Activated CD4-positive, CD25-positive, alpha-beta regulatory T cell (primary cell): Measurements from ENCODE around the gene SWT1.

ENCODE experiments used
- DNase-seq, 4 experiments: peaks; one replicate each; lab custom pipeline; 2025; lab: John Stamatoyannopoulos, UW

Gene SWT1, protein sequence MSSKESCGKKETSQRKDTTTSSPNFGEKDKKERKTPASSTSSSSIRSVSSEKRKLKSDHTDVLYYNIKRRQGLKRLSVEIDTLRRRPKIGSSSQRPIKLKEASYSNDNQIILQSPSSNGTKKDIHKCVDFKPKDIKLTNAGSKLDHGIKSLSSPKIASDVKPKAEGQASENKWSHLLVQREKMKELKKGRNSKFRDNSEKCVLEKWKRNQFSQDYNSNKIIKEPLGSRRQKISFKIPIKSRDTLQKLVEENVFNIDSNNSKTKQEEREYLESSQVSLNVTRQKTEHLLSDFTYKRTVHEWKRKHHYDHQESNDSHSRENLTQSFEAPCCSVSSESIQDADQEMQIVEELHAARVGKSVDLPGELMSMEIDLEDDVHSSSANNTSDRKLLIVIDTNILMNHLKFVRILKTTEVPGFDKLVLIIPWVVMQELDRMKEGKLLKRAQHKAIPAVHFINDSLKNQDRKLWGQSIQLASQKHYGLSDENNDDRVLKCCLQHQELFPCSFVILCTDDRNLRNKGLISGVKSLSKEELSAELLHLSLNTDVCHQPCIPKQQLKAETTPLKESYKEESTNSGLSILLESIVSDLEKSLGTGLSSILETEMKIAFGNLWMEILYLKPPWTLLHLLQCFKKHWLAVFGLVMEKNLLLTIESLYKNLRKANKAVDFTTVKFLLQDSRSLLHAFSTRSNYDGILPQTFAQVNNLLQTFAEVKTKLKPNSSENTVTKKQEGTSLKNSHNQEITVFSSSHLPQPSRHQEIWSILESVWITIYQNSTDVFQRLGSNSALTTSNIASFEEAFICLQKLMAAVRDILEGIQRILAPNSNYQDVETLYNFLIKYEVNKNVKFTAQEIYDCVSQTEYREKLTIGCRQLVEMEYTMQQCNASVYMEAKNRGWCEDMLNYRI

DNA sequence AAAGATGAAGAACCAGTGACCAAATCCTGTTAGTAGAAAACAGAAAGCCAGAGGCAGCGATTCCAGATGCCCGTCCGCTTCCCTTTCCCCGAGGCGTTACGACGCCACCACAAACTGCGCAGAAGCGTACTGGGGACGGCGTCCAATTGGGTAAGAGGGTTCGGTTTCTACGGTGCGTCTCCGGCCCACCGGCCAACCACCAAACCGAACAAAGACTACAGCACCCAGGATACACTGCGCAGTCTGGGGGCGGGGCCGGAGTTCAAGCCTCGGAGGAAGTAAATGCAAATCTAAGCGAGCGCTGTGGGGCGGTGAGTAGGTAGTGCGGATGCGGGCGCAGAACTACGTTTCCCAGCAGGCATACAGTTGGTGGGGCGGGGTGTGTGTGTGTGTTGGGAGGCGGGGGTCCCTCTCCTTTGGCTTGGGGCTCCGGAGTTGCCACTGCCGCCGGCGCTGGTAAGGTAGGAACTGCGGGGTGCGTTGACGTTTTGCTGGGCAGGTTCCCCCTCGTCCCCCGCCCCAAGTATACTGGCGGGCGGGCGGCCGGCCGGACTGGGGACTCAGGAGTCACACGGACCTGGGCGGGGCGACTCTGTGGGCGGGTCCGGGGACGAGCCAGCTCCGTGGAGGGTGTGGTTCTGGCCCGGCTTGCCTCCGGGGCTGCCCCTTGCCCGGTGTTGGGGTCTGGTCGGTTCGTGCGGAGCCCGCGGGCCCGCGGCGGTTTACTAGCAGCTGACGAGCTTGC lies at the start of gene SWT1, which contains the start of gene TRMT1L:
Gene SWT1, plus strand, starts transcription at position 314 of the 745 bp plus-strand sequence. CDS start 3,675 bp downstream, outside the sequence.
Gene TRMT1L, minus strand, starts transcription at position 100 of the 745 bp plus-strand sequence. CDS start 241 bp downstream, outside the sequence.
- peak; percentile 94 to 98 (median 96) for DNase-seq

DNA sequence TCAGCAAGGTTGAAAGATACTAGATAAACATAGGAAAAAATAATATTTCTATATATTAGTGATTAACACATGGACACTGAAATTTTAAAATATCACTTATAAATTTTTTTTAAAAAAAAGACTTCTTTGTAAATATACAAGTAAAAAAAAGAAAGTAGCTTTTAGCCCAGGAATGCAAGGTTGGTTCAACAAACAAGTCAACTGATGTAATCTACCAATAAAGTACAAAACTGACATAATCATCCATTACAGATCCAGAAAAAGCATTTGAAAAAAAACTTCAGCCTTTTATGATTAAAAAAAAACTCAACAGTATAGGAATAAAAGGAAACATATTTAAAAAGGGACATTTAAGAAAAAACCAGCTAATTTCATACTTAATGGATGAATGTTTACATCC lies 48.6 kb upstream of the SWT1 start:
- DNase-seq = no peak

DNA sequence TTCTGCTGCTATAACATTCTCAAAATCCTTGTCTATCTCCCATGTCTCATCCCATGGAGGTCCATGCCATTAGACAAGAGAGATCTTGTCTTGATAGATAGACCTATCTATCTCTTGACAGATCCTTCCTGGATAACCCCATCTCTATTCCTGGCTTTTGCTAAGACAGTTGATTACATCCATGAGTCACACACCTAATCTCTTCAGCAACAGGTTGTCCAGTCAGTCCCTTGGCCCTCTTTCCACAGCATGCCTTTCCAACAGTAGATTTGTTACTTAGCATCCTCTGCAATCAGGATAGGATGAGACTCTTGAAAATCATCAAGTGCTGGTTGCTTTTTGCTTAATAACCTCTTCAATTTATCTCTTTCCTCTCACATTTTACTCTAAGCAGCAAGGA lies 46.8 kb upstream of the SWT1 start:
- no peak for DNase-seq

DNA sequence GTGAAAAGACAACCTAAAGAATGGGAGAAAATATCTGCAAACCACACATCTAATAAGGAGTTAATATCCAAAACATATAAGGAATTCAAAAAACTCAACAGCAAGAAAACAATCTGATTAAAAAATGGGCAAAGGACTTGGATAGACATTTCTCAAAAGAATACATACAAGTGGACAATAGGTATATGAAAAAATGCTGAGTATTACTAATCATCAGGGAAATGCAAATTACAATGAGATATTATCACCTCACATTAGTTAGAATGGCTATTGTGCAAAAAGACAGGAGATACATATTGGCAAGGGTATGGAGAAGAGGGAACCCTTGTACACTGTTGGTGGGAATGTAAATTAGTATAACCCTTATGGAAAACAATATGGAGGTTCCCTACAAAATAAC lies 45.1 kb upstream of the SWT1 start:
- DNase-seq = no peak

DNA sequence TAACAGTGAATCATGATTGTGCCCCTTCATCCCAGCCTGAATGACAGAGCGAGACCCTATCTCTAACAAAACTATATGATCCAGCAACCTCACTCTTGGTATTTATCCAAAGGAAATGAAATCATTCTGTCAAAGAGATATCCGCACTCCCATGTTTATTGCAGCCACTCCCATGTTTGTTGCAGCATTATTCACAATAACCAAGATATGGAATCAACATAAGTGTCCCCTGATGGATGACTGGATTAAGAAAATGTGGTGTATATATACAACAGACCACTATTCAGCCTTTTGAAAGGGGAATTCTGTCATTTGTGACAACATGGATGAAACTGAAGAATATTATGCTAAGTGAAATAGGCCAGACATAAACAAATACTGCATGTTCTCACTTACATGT lies 44.6 kb upstream of the SWT1 start:
- DNase-seq = no peak

DNA sequence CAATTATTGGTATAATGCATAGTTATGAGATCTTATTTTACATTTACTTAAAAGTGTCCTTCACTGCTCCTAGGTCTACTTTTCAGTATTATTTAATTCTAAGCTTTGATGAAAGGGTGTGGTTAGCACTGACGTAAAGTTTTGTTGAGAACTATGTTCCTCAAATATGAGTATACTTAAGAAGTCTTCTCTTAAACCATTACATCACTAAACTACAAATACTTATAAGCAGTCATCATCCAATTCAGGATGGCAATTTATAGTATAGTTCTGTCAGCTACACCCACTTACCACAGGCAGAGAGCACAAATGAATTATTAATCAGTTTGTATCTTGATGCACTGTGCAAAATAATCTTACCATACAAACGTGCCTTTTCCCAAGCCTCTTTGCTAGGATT lies 27.3 kb upstream of the SWT1 start:
- no peak for DNase-seq

DNA sequence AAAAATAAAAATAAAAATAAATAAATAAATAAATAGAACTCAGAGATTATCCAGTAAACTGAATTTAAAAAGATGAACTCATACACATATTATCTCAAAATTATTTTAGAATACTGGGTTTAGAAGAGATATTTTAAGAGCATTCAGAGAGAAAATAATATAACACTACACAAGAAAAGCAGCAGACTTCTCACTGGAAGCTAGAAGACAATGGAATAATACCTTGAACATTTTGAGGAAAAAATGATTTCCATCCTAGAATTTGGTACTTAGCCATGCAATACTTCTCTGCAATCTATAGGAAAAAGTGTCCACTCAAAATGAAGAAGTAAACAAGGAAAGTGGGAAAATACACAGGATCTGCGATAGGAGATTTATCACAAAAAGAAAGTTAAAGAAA lies 24.4 kb upstream of the SWT1 start:
- DNase-seq = no peak

DNA sequence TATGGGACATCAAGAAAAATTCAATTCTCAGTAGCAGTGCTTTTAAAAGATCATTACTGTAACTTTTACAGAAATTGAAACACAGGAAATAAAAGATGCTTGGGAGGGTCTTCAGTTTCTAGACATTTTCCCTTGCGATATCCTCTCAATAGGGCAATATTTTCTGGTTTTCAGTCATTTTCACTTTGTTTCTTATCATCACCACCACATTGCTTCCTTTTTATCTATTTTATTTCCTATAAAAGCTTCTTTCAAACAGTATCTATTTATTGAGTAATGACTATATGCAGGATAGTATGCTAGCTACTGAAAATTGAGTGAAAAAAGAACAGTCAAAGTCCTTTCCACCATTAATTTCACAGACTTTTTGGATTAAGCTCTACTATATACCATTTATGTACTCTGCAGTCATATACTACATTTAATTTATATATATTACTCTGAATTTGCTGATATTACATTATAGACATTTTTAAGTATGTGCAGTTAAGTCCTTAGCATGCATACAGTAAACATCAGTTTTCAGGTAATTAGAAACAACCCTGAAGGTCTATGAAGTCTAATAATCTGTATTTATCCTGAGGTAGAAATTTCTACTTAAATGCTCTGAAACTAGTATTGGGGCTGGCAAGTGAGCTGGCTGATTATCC lies 18.9 kb upstream of the SWT1 start:
- DNase-seq = no peak

DNA sequence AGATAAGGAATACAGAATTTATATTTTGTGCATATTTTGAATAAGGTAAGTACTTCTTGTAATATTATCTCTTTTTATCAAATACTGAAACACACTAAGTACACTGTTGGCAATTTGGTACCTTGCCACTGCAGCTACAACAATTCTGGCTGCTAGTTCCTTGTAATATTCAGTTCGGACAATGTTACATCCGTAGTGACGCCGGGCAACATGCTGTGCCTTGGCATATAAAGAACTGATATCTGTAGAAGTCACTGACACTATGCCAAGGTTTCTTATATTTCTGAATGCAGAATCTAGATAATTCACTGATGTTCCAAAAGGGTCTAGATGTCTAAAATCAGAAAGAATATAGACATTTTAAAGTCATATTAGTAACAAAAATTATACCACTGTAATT lies 17.7 kb upstream of the SWT1 start:
- no peak for DNase-seq

DNA sequence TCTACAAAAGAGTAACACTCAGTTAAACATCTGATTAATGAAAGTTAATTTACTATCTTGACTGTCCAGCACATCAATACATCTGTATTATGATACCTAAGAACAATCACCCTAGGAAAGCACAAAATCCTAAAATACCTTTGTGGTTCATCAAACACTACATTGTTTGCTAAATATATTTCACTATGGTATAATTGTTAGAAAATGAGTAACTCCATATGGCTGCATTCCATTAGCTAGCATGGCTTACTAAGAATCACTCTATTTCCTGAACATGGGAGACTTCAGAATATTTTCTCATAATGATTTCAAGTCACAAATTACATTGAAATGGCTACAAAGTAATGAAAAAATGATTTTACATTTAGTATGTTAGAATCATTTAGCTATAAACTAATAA lies 12.7 kb upstream of the SWT1 start:
- no peak for DNase-seq

DNA sequence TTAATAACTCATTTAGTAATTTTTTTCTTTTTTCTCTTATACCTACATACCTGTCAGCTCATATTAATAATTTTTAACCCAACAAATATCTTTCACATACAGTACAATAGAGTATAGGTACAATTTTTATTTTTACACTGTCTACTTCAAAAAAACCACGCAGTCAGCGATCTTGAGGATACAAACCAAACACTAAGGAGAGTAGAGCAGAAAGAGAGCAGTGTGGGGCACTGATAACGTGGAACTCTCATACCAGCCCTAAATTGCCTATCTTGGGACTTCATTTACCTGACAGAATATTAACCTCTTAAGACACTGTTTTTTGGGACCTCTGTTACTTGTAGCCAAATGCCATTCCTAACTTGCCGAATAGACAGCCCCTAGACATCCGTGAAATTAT lies 5.8 kb upstream of the SWT1 start:
- no peak for DNase-seq

DNA sequence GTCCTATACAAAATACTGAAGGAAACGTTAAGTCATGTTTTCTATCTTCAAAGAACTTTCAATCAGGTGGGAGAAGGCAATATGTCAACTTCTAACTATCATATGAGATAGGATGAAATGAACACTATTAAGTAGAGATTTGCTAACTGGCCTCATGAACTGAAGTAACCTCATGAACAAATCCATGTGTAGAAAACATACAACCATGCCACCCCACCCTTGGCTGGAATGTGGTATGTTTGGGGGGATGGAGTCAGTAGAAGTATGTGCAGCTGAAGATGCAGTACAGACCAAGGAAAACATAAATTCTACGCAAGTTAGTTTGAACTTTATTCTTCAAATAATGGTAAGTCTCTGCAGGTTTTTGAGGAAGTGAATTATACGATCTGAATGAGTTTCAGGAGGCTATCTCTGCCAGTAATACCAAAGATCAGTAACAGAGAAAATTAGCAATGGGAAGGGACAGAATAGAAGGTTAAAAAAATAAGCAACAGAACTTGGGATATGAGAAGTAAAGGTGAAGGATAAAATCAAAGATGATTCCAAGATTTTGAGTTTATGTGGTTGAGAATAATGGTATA lies 4.7 kb upstream of the SWT1 start:
- no peak for DNase-seq

DNA sequence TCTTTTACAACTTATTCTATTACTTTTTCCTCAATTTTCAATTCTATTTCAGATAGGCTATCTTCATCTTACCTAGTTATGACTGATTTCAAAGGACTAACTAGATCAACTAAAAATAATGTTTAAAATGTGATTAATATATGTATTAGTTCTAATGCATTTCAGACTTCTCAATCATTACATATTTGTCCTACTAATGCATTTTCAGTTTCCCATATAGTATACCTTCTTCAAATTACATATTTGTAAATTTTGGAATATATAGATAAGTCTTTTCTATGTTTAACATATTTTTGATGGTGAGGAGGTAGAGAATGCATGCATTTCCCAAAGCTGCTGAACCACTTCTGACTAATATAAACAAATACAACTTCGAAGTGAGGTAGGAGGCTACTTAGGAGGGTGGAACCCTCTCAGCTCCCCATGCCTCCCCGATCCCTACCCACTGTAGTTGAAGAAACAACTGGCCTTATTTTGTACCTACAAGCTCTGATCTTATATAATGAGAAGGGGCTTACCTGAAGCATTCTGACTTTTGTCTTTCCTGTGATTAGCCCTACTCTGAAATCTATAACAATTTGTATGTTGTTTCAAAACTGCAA lies 2.0 kb upstream of the SWT1 start:
- no peak for DNase-seq

DNA sequence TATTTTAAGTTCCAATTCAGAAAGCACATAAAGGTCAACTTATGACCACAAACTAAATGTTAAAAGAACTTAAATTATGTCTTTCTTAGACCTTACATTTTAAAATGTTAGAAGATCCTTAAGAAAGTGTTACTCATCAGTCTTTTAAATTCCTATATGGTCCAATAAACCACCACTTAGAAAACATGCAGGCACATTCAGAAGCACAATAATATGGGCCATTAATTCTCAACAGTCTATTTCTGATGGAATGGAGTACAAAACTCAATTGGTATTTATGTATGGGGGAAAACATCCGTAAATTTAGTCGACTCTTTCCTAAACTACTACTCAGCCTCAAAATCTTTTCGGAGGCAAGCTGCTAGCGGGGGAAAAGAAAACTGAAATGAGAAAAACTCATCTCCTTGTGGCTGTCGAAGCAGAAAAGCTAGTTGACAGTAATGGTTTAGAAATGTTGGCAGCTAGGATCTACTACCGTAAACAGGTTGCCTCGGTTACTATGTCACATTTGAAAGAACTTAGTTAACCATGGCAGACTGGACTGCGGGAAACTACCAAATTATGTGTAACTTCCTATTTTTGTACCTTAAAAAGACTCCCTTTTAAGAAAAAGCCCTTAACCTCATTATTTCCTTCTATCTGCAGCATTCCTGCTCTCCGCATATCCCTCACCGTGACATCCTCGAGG lies 1.2 kb upstream of the SWT1 start:
- no peak for DNase-seq

DNA sequence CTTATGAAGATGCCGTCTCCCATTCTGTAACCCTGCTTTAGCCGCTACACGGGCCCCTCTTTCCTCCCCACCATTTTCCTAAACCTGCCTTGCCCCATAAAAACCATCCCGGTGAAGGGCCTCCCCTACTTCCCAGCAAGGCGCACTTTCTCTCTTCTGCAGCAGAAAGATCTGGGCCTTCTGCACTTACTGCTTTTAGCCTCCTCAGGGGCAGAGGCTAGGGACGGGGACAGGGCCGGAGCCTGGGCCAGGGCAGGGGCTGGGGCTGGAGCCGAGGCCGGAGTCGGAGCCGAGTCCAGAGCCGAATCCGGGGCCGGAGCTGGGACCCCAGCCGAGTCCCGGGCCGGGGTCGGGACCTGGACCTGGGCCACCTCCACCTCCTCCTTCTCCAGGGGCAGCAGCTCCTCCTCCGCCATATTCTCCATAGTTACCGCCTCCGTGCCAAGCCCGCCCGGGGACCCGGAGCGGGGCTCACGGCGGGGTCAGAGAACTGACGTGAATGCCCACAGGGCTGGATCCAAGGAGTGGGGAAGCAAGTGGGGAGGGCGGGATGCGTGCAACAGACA lies 596 bp upstream of the SWT1 start:
- peak in 3 of 4 experiments; percentile 44 to 62 (median 61) for DNase-seq

DNA sequence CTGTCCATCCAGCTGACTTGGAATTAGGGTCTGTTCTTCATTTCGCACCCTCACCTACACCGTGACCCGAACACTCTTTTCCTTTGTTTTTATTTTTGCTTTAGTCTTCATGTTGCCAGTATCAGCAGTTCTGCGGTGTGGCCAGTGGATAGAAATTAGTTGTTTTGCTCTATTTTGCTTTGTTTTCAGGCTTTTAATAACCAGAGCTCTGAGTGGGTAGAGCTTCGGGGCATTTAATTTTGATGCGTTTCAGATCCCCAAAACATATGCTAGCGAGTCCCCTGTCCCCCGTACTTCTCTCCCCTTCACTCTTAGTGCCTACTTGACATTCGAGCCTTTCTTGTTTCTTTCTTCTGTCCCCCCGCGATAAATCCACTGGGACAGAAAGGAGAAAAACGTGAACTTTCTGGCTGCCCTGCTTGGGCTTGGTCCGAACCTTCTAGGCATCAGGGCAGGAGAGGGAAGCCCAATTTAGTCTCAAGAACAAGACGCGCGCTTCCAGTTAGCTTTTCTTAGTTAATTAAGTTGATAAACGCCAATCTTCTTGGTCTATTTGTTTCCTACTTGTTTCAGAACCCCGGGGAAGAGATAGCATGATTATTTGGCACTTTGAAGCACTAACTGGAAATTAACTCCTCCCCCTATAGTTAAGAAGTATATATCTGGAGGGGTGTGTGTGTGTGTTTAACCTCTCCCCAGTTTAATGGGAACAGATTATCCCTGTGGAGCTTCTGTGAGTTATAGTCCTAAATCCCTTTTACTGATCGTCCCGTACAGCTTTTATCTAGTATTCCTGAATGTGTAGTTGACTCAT lies 839 bp downstream of the SWT1 start:
- no peak for DNase-seq

DNA sequence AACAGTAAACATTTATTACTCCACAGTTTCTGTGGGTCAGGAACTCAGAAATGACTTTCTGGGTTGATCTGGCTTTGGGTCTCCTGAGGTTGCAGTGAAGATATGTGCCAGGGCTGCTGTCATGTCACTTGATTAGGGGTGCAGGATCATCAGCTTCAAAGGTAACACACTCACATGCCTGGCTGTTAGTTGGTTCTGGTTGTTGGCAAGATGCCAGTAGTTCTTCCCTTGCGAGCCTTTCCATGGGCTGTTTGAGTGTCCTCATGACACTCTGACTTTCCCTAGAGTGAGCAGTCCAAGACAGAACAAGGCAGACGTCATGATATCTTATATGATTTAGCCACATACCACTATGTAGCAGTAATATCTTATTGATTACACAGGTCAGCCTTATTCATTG lies 1.8 kb downstream of the SWT1 start:
- no peak for DNase-seq

DNA sequence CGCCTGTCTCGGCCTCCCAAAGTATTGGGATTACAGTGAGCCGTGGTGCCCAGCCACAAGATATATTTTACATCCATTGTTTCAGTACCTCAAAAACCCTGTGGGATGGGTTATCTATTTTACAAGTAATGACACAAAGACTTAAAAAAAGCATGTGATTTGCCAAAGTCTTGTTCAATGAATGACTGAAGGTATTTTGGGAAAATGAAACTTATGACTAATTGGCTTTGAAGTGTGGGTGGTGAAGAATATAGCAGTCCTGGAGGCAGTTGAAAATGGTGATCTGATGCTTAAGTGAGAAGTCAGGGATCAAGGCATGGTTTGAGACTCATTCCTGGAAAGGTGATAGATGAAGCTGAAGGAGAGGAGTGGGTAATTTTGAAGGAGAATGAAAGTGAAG lies 3.0 kb downstream of the SWT1 start:
- DNase-seq = no peak

DNA sequence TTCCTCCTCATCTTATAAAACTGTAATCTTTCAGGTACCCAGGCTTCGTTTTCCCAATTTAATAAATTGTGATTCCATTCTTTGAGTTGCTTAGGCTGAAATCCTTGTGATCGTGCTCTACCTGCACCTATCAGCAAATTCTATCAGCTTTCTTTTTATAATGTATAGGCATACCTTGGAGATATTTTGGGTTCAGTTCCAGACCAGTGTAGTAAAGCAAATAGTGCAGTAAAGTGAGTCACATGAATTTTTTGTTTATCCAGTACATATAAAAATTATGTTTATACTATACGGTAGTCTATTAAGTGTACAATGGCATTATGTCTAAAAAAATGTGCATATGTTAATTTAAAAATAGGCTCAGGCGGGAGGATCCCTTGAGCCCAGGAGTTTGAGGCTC lies 5.5 kb downstream of the SWT1 start:
- no peak for DNase-seq
